Astrocyte of the spinal cord (primary cell): ENCODE data around the gene NUP98.

Source experiments
- DNase-seq: peaks from one replicate; pipeline ENCODE4 v3.0.0; 2011; ENCODE audit warnings: low read depth, low spot score
- H3K4me3 ChIP-seq: 2 replicates; pipeline ENCODE4 v1.5.1; 2011; ENCODE audit warnings: low read depth, mild to moderate bottlenecking, low read length, moderate library complexity
- in situ Hi-C: cut with HindIII; loops from 2 replicates; pipeline ENCODE4 v1.10.0; 2017; ENCODE audit warnings: low sequenced_read_pairs
- TF ChIP-seq, protein P1 (sequence below): IDR thresholded peaks from 2 replicates; pipeline ENCODE4 v1.5.1; 2012; ENCODE audit warnings: low read depth, mild to moderate bottlenecking, low read length, inconsistent platforms

Gene NUP98

DNA sequence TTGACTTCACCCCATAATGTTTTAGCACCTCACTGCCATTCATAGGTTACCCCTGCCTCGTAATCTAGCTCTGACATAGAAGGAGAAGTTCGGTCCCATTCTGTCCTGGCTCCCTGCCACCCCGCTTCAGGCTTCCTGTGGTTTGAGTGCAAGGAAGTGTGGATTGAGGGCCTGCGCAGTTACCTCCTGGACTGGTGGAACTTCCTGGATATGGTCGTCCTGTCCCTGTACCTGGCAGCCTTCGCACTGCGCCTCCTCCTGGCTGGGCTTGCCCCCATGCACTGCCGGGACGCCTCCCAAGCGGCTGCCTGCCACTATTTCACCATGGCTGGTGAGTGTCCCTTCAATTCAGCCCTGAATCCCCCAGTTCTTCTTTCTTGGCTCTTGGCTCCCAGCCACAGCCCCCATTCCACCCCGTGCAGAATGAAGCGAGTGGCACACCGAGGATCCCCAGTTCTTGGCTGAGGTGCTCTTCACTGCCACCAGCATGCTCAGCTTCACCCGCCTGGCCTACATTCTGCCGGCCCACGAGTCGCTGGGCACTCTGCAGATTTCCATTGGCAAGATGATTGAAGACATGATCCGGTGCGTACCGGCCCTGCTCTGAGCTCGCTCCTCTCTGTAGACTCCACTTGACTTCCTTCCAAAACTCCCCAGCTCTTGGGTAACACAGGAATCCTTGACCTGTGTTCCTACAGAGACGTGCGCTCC is 170.9 kb downstream of the NUP98 start:
- TF ChIP-seq, protein P1, sequence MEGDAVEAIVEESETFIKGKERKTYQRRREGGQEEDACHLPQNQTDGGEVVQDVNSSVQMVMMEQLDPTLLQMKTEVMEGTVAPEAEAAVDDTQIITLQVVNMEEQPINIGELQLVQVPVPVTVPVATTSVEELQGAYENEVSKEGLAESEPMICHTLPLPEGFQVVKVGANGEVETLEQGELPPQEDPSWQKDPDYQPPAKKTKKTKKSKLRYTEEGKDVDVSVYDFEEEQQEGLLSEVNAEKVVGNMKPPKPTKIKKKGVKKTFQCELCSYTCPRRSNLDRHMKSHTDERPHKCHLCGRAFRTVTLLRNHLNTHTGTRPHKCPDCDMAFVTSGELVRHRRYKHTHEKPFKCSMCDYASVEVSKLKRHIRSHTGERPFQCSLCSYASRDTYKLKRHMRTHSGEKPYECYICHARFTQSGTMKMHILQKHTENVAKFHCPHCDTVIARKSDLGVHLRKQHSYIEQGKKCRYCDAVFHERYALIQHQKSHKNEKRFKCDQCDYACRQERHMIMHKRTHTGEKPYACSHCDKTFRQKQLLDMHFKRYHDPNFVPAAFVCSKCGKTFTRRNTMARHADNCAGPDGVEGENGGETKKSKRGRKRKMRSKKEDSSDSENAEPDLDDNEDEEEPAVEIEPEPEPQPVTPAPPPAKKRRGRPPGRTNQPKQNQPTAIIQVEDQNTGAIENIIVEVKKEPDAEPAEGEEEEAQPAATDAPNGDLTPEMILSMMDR: no peak
- H3K4me3 ChIP-seq: no peak overlapping the region
- no peak for DNase-seq
- in situ Hi-C loops: no loop called here
